Activated gamma-delta T cell (primary cell): ENCODE measurements around the gene LPAR2.

Experiments used
- DNase-seq: peaks from one replicate; lab custom pipeline; 2025; lab: John Stamatoyannopoulos, UW

Gene LPAR2

GRCh38 chr19:19597809-19598306 lies 30.2 kb downstream of the LPAR2 start:
- DNase-seq, result no peak

DNA sequence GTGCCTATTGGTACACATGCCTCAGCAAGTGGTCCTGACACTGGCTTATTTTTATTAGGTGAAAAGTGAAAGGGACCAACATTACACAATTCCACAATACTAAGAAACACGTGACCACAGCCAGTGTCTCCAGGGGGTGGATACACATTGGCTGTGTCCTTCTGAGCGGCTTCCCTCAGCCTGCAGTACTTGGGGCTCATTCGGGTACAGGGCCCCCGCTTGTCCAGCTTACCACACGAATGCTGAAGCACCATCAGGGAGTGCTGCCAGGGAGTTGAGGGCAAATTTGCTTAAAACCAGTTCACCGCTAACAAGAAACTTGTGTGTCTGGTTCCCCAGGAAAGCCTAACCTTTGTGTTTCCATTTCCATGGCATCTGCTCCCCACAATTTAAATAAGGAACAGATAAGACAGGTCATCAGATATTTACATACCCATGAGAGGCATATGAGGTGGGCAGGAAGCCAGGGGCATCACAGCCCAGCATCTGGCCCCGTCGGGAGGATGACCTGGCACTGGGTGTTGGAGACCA lies 32.8 kb downstream of the LPAR2 start:
- DNase-seq, result no peak

DNA sequence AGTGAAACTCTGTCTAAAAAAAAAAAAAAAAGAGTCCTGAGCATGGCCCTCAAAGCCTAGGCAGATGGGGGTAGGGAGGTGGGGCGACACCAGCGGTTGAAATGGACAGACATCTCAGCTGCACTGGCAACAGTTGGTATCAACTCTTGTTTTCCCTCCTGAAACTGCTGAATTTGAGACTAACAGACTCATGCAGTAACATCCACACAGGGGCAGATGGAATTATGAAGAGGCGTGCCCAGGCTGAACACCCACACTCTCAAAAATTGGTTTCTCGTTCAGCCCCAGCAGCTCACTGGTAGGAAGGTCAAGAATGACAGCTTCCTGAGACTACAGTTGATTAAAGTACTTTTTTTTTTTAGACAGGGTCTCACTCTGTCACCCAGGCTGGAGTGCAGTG lies 33.6 kb downstream of the LPAR2 start:
- no peak for DNase-seq

- DNase-seq, result no peak
Measured at GRCh38 chr19:19592690-19593089, 35.3 kb downstream of the LPAR2 start.

DNA sequence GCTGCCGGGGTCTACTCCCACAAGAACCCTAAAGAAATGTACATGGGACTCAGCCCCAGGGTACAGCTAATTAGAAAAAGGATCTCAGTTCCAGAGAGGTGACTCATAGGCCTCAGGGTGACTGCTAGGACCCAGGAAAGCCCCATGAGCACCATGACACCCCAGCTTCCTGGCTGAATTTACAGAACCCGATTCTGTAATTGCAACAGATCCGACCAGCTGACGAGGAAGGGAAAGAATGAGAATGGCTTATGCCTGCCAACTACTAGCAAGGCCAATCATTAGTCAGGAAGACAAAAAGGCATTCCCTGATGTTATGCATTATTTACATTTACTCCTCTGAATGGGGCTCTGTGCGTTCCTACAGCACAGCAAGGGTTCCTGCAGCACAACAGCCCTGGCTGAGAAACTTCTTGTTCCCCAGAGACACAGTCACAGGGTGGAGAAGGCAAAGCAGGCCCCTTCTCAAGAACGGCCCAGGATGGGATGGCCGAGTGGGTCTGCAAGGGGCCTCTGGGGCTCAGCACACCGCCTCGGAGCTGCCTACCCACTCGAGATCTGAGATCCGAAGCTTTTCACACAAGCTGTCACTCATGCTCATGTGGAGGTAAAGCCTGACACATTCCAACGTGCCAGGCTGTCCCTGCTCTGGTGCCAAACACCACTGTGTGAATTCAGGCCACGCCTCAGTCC lies 36.7 kb downstream of the LPAR2 start:
- no peak for DNase-seq

DNA sequence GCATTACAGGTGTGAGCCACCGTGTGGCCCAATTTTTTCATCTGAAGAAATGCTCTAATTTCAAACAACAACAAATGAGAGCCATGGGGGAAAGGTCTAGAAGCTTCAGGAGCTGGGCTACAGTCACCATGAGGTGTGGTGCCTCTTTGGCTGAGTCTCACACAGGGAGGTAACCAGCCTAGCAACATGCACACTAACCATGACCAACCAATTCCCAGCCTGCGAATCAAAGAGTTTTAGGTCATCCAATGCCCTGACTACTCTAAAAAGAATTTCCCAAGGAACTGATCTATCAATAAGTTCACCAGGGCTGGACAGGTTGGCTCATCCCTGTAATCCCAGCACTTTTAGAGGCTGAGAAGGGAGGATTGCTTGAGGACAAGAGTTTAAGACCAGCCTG lies 39.5 kb downstream of the LPAR2 start:
- DNase-seq, result no peak

- DNase-seq, result no peak
Measured at GRCh38 chr19:19587771-19588170, 40.2 kb downstream of the LPAR2 start.

- DNase-seq, result no peak
Measured at GRCh38 chr19:19584356-19584755, 43.7 kb downstream of the LPAR2 start.

GRCh38 chr19:19582471-19582870 lies 45.5 kb downstream of the LPAR2 start:
- DNase-seq, result no peak

DNA sequence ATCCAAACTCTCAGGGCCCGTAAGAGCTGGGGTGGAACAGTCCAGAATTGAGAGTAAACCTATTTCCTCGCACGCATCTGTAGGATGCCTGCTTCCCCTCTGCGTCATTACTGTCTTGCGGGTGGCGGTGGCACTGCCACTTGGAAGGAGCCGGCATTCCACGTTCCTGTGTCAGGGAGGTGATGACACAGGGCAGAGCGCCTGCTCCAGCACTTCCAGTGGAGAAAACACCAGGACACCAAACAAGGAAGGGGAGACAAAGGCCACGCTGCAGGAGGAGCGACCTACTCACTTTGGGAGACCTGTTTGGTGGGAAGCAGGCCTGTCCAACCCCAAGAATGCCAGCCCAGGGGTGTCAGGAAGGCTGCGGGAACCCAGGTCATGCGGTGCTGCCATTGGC lies 46.6 kb downstream of the LPAR2 start:
- DNase-seq, result no peak

GRCh38 chr19:19580418-19580817 lies 47.6 kb downstream of the LPAR2 start:
- no peak for DNase-seq

DNA sequence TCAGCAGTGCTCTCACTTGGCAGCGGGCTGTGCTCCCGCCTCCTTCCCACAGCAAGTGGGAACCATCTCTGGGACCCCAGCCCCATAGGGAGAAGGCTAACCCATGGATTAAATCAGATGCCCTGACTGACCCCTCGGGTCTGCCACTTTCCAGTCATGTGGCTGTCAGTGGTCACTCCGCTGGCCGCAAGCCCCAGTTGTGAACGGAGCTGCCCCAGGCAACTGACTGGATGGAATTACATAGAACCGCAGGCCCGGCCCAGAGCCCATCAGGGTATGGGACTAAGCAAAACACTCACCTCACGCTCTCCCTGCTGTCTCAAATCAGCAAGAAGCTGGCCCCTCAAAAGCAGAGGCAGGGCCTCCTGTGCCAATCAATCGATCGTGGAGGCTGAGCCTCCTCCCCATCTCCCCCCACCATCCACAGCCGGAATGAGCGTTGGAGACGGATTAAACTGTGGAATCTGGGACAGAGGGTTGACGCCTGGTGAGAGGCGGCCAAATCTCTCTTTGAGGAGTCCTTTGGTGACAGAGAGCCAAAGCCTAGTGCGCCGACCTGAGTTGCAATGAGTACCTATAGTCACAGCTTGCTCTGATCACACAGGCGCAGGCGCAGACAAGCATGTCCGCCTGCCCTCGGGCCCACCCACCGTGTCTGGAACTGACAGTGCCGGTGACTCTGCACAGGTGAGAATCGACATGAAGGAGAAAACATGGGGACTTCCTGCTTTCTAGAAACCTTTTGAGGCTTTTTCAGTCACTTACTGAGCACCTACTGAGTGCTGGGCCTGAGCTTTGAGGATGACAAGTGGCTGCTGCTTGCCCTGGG lies 48.3 kb downstream of the LPAR2 start:
- no peak for DNase-seq

DNA sequence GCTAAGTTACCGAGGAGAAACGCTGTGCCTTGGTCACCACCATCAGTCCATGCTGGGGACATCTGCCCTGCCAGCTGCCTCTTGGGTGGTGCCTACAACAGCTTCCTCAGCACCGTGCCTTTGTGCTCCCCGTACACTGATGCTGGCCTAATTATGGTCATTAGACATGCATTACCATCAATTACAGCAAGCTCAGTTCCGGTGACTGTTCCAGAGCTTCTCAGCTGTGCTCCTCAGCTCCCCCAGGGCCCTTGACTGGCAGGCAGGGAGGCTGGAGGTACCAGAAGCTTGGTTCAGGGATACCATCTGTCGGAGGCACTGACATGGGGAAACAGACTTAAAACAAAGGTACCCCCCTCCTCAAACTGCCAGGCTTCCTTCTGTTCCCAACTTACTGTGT lies 49.8 kb downstream of the LPAR2 start:
- no peak for DNase-seq

DNA sequence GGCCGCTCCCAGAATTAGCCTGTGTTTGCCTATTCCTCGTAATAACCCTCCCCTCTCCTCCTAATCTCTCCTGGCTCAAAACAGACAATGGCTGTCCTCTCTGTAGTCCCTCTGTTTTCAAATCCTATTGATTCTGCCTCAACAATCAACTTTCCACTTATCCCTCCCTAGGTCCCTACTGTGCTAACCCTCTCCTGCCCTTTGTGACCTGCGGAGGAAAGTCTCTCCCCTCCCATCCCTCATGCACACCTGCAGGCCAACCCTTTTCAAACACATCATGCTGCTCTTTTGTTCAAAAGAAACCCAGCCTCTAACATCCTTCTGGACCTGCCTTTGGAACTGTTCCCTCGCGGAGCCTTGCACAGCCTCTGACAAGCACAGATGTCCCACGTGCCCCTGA lies 52.6 kb downstream of the LPAR2 start:
- no peak for DNase-seq
